Uterus (tissue), 4 donors: ENCODE data around the gene CHD2. TPM values are rescaled to one million over a fixed set of nuclear protein-coding genes. Genes with fewer than 3 reads are reported as not detected.

ENCODE experiments used
- DNase-seq, 2 donors: peaks; one replicate each; pipeline ENCODE4 v3.0.0-alpha.2; 2019 to 2020
- H3K27ac ChIP-seq, 2 donors: fragments of 200-600 bp; sonication (generic); 1 replicate in 1 of 2; 2 replicates in 1 of 2; pipeline ENCODE4 v1.5.1; 2016 to 2018
- H3K27me3 ChIP-seq, 2 donors: fragments of 200-600 bp; sonication (generic); one replicate each; pipeline ENCODE4 v1.5.1; 2018 to 2019; ENCODE audit warnings: control low read depth in 1 of 2
- H3K36me3 ChIP-seq, 2 donors: fragments of 200-600 bp; sonication (generic); one replicate each; pipeline ENCODE4 v1.5.1; 2019; ENCODE audit warnings: control low read depth in 1 of 2
- H3K4me1 ChIP-seq, 2 donors: fragments of 200-600 bp; sonication (generic); one replicate each; pipeline ENCODE4 v1.5.1; 2018 to 2019; ENCODE audit warnings: control low read depth in 1 of 2
- H3K4me3 ChIP-seq, 2 donors: fragments of 200-600 bp; sonication (generic); 1 replicate in 1 of 2; 2 replicates in 1 of 2; pipeline ENCODE4 v1.5.1; 2018 to 2019; ENCODE audit warnings: mild to moderate bottlenecking in 1 of 2
- H3K9me3 ChIP-seq, 2 donors: fragments of 200-600 bp; sonication (generic); one replicate each; pipeline ENCODE4 v1.5.1; 2019; ENCODE audit warnings: control low read depth in 1 of 2
- POLR2A ChIP-seq, 2 donors: fragments of 450-650 bp; IDR thresholded peaks; one replicate each; pipeline ENCODE4 v1.6.1; 2016; ENCODE audit warnings: antibody characterized with exemption in 2 of 2, mild to moderate bottlenecking in 1 of 2, moderate library complexity in 1 of 2
- intact Hi-C: fragments of 100-400 bp; cut with DNase I; formaldehyde crosslinking; loops from one replicate; pipeline ENCODE4 v1.15.1; 2023; ENCODE audit warnings: low total_unique reads
- total RNA-seq, 4 donors: library from RNA; depleted of rRNA in 3 of 4; stranded (reverse); fragments of >200 nt in 3 of 4; gene quantifications; one replicate each; pipeline versions ENCODE4 v1.1.0 to v1.2.4, GENCODE V29; 2014 to 2023
- TF ChIP-seq, protein P1 (sequence below), 4 experiments: fragments of 200-600 bp in 2 of 4; fragments of 450-650 bp in 2 of 4; sonication (generic) in 2 of 4; IDR thresholded peaks; one replicate each; pipeline ENCODE4 v1.5.1; 2016 to 2019; ENCODE audit warnings: antibody characterized with exemption in 4 of 4, mild to moderate bottlenecking in 2 of 4, moderate library complexity in 1 of 4
- donor health status: DM: yes; HTN: yes; CAD: no.

The CHD2 gene
- total RNA-seq, 4 donors from 2014 or later = 71.0 to 166 (median 152) TPM

DNA sequence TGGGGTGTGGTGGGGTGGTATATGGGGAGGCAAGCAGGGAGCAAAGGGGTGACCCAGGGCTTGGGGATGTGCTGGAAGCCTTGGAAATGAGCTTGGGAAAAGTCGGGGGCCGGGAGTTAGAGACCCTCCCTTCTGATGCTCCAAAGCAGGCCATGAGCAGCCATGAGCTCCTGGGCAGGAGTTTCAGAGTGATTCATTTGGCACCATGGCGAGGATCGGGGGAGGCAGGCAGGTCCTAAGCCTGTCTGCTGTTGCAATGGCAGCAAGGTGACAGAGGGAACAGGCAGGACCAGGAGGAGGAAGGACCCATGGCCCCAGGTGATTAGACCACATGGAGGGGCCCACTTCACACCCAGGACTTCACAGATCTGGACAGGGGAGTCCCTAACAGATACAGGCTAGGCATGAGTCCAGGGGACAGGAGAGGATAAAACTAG, 167.5 kb downstream of the CHD2 start:
- no peak for DNase-seq

DNA sequence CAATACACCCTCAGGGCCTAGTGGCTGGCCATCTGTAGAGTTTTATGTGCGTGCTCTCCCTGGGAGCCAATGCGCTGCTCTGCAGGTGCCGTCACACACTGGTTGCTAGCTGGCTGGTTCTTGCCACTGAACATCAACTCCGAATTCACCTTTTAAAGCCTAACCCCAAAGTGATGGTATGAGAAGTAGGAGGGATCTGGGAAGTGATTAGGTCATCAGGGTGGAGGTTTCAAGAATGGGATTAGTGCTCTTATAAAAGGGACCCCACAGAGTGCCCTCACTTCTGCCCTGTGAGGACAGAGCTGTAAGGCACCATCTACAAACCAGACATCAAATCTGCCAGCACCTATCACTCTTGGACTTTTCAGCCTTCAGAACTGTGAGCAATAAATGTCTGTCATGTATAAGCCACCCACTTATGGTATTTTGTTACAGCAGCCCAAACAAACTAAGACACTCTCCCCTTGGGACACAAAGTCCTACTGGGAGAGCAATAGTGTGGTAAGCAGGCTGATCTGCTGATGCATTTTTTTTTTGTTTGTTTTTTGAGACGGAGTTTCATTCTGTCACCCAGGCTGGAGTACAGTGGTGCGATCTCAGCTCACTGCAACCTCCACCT, 168.6 kb downstream of the CHD2 start:
- Histone ChIP-seq H3K4me1 (peaks cover 0 to 7% of the 10 kb centered on the region in 2 donors), H3K9me3 (no peaks in the 10 kb centered on the region), H3K4me3 (no peak overlapping the region), H3K27ac (peak overlapping the region; percentile 22 to 67), H3K27me3 (no peaks in the 10 kb centered on the region), H3K36me3 (no peaks in the 10 kb centered on the region)
- TF ChIP-seq, protein P1, sequence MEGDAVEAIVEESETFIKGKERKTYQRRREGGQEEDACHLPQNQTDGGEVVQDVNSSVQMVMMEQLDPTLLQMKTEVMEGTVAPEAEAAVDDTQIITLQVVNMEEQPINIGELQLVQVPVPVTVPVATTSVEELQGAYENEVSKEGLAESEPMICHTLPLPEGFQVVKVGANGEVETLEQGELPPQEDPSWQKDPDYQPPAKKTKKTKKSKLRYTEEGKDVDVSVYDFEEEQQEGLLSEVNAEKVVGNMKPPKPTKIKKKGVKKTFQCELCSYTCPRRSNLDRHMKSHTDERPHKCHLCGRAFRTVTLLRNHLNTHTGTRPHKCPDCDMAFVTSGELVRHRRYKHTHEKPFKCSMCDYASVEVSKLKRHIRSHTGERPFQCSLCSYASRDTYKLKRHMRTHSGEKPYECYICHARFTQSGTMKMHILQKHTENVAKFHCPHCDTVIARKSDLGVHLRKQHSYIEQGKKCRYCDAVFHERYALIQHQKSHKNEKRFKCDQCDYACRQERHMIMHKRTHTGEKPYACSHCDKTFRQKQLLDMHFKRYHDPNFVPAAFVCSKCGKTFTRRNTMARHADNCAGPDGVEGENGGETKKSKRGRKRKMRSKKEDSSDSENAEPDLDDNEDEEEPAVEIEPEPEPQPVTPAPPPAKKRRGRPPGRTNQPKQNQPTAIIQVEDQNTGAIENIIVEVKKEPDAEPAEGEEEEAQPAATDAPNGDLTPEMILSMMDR (IDR thresholded peaks at IDR 0.05) = no peak
- TF ChIP-seq POLR2A (IDR thresholded peaks at IDR 0.05) = no peak
- no peak for DNase-seq
- intact Hi-C loops = no loop called here

More for the DNA sequence above, 167.5 kb downstream of the CHD2 start:
- Histone ChIP-seq H3K27me3 (no peaks in the 10 kb centered on the region), H3K9me3 (no peaks in the 10 kb centered on the region), H3K4me1 (peaks cover 0 to 7% of the 10 kb centered on the region in 2 donors), H3K27ac (peak overlapping the region; percentile 22 to 67), H3K36me3 (no peaks in the 10 kb centered on the region), H3K4me3 (no peak overlapping the region)
- intact Hi-C loops = no loop called here
- no peak for TF ChIP-seq POLR2A (IDR thresholded peaks at IDR 0.05)
- TF ChIP-seq, protein P1 (IDR thresholded peaks at IDR 0.05) = no peak

DNA sequence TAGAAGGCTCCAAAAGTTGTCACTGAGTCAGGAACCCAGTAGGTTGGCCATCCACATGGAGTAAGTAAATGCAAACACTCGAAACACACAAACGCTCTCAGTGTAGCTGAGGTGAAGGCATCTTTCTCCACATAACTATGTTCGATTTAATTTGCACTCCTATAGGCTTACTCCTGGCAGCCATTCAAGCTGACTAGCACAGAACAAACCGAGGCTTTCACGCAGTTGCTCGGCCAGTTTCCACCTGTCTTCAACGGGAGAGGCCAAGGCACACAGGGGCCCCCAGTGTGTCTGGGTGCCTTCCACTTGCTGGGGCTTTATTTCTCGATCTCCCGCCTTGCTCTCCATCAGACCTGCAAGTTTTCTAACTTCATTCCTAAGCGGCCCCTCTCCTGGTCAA, 170.0 kb downstream of the CHD2 start:
- Histone ChIP-seq H3K36me3 (no peaks in the 10 kb centered on the region), H3K4me3 (peak overlapping the region in 1 of 2 donors; percentile 78), H3K27ac (peak overlapping the region; percentile 90 to 94), H3K27me3 (no peaks in the 10 kb centered on the region), H3K9me3 (no peaks in the 10 kb centered on the region), H3K4me1 (peaks cover 0 to 7% of the 10 kb centered on the region in 2 donors)
- TF ChIP-seq, protein P1 (IDR thresholded peaks at IDR 0.05) = no peak
- no peak for TF ChIP-seq POLR2A (IDR thresholded peaks at IDR 0.05)
- intact Hi-C loops = no loop called here
- DNase-seq = no peak

DNA sequence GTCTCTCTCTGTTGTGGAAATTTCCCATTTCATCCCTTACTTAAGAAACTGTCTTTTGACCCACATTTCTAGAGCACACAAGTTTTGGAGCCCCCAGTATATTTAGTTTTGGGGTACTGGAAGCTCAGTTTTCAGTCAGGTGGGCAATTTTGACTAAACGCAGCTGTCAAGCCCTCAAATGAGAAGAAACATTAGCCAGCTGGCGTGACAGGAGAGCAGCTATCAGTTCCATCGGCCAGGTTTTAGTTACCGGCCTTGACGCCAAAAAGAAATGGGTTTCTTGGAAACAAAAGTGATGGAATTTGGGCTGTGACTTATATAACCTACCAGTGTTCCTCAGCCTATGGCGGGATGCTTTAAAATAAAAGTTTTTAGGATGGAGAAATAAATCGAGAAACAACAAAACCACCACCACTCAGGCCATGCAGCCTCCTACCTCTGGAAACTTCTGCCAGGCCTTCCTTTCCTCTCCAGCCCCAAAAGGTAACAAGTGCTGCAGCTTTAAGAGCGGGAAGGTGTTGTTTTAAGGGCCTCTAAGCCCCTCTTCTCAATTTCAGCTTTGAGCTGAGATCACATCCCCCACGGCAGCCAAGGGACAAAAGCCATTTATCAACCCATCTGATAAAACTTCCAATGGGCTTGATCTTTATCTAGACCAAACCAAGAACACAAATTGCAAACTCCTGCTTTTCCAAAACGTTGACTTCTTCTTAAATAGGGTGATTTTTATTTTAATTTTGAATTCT, 170.6 kb downstream of the CHD2 start:
- no peaks in the 10 kb centered on the region for H3K36me3 ChIP-seq
- no peaks in the 10 kb centered on the region for H3K27me3 ChIP-seq
- peak overlapping the region; percentile 90 to 94 for H3K27ac ChIP-seq
- intact Hi-C loops = no loop called here
- DNase-seq = no peak
- peak overlapping the region; percentile 78 to 95 for H3K4me3 ChIP-seq
- TF ChIP-seq POLR2A (IDR thresholded peaks at IDR 0.05) = no peak
- TF ChIP-seq, protein P1 (IDR thresholded peaks at IDR 0.05) = no peak
- no peaks in the 10 kb centered on the region for H3K9me3 ChIP-seq
- peaks cover 0 to 7% of the 10 kb centered on the region in 2 donors for H3K4me1 ChIP-seq

DNA sequence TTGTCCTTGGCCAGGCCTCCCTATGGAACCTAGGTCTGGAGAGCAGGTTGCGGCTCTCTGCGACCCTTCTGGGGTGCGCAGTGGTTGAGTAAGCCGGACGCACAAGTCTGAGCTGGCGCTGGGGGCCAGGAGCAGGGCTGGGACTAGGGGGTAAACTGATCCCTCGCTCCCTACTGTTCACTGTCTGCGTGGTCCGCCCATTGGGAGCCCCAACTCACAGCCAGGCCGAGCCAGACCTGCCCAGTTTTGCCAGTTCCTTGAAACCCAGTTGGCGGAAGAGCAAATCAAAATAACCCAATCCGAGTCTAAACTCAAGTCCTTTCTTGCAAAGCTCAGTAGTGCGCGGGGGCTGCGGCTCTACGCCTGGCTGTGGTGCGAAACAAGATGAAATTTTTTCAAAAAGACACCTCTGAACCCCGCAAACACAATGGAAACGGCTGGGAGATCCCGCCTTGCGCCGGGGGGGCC, 171.4 kb downstream of the CHD2 start:
- no peak for DNase-seq
- Histone ChIP-seq H3K36me3 (no peaks in the 10 kb centered on the region), H3K4me1 (peaks cover 0 to 7% of the 10 kb centered on the region in 2 donors), H3K4me3 (peak overlapping the region; percentile 78 to 95), H3K27me3 (no peaks in the 10 kb centered on the region), H3K27ac (peak overlapping the region; percentile 90 to 94), H3K9me3 (no peaks in the 10 kb centered on the region)
- TF ChIP-seq, protein P1 (IDR thresholded peaks at IDR 0.05) = no peak
- intact Hi-C loops = no loop called here
